HG02798 (cell line): ENCODE measurements around the gene TIFAB.

ENCODE experiments used
- ATAC-seq: cut with Tn5 transposase; IDR thresholded peaks from one replicate; pipeline ENCODE4 v1.9.1; 2021; ENCODE audit warnings: mild to moderate bottlenecking; ENCODE audit not compliant: unreplicated experiment, poor library complexity

The TIFAB gene

GRCh38 chr5:135460246-135461033 is 8.3 kb upstream of the TIFAB start:
- ATAC-seq, result no peak

- ATAC-seq, result no peak
Measured at GRCh38 chr5:135458921-135459331, 6.8 kb upstream of the TIFAB start.

GRCh38 chr5:135458356-135458755 is 6.2 kb upstream of the TIFAB start:
- ATAC-seq, result no peak

DNA sequence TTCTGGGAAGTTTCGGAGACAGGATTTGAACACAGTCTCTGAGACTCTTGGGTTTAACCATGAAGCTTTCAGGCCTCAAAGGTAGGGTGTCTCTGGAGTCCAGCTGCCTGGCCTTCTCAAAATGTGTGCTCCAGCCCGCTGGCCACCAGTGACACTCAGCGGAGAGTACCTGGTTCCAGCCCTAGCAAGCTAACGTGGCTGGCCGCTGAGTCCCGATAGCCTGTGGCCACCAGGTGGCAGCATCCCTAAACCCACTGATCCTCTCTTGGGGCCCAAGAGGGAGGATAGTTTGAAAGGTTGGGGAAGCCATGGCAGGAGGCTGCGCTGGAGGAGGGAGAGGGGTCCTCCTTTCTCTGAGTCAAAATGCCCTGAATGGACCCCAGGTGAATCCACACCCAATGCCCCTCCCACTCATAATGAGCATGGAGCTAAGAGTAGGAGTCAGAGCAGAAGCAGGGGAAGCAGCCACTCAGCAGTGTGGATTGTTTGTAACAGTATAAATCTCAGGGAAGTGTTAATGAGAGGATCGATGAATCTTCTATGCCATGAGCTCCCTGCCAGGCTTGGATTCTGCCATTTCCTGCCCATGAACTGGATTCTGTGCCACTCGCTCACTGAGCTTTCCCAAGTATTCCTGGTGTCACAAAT is 5.4 kb upstream of the TIFAB start:
- ATAC-seq, result peak; percentile 66

- ATAC-seq, result peak; percentile 77
Measured at GRCh38 chr5:135456238-135457099, 4.3 kb upstream of the TIFAB start.

- ATAC-seq, result peak; percentile 2
Measured at GRCh38 chr5:135455876-135456237, 3.7 kb upstream of the TIFAB start.

- ATAC-seq, result no peak
Measured at GRCh38 chr5:135454946-135455345, 2.8 kb upstream of the TIFAB start.

GRCh38 chr5:135453613-135454012 is 1.5 kb upstream of the TIFAB start:
- ATAC-seq, result no peak

GRCh38 chr5:135451581-135452320 is 400 bp downstream of the TIFAB start:
- ATAC-seq, result no peak

GRCh38 chr5:135450952-135451351 is 1.2 kb downstream of the TIFAB start:
- no peak for ATAC-seq

DNA sequence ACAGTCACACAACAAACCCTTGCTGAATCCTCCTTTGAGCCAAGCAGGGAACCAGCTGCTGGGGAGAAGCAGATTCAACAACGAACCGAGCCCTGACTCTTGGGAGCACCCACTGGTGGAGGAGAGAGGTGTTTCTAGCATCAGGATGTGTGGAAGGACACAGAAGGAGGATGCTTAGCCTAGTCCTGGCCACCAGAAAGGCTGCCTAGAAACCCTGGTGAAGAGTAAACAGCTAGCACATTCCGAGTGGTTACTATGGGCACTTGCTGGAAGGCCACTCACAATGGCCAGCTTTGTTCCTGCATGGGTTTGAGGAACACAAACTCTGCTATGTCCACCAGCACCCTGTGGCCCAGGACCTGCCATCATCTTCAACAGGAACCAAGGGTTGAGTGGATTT is 1.8 kb downstream of the TIFAB start:
- no peak for ATAC-seq

- ATAC-seq, result no peak
Measured at GRCh38 chr5:135449644-135450043, 2.5 kb downstream of the TIFAB start.

DNA sequence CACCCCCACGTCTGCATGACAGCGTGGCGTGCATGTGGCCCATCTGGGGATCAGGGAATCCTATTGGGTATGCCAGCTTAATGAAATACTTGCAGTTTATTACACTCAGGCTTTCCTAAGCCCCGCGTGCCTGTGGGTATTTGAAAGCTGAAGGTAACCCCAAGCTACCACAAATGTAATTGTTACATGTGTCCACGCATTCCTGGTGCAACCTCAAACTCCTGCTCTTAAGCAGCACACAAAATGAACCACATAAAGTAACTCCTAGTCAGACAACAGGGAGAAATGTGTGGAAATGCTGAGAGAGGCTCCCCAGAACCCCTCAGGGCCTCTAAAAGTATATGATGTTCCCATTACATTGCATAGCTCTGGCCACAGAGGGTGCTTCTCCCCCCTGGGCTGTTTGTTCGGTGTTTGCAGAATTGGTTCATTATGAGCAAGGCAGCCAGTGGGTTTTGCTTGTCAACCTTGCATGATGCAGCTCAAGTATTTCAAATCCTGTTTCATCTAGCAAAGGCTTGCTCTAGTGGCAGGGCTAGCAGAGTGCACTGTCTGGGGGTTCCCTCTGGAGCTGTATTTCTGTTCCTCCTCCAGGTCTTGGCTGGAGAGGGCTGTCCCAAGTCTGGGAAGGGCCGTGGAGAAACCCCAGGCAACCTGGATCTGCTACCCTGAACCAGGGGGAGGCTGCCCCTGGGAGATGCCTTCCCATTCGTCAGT is 3.2 kb downstream of the TIFAB start:
- ATAC-seq, result no peak

DNA sequence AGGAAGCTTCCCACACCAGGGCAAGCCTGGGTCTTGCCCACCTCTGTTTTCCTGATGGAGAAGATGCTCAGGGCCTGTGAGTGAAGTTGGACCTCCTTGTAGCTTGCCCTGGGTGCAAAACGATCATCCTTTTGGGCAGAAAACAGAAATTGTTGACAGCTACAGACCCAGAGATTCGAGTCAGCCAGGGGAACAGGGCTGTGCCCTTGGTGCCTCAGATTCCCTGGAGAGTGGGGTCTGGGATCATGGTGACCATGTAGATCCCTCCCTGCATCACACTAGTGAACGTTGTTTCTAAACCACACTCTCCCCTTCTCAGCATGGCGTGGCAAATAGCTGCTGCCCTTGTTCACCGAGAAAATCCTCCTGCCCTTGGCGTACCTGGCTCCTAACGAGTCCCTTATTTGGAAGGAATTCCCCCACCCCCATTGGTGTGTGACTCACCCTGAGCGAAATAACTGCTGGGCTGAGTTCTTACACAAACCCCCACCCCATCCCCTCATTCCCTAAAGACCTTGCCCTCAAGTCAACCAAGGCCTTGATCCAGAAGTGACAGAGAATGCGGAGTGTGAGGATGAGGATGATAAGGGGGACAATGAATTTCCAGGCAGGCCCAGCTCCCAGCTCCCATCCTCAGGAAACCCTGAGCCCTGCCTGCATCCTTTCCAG is 3.9 kb downstream of the TIFAB start:
- ATAC-seq, result no peak

DNA sequence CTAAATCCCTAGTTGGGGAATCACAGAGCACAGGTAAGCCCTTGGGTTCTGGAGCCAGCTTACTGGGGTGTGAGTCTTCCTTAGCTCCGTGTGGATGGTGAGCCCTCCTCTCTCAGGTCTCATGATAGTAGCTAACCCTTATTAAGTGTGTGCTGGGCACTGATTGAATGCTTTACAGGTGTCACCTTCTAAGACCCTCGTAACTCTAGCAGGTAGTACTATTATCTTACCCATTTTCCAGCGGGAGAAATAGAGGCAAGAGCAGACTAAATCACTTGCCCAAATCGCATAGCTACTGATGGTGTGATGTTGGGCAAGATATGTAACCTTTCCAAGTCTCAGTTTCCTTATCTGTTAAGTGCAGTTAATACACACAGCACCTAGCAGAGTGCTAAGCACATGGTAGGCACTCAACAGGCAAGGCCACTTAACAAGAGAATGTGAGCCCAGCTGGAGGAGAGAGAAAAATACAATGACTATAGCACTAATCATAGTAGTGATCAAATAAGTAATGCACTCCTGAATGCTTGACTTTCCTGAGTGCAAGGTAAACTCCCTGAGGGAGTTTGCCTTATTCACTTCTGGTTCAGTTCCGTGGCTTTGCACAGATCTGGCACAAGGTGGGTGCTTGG is 4.7 kb downstream of the TIFAB start, which contains the start of gene DCANP1:
Gene DCANP1 (minus strand): TSS at position 51 of the 632 bp plus-strand sequence. CDS start 240 bp downstream, outside the sequence.
- no peak for ATAC-seq

DNA sequence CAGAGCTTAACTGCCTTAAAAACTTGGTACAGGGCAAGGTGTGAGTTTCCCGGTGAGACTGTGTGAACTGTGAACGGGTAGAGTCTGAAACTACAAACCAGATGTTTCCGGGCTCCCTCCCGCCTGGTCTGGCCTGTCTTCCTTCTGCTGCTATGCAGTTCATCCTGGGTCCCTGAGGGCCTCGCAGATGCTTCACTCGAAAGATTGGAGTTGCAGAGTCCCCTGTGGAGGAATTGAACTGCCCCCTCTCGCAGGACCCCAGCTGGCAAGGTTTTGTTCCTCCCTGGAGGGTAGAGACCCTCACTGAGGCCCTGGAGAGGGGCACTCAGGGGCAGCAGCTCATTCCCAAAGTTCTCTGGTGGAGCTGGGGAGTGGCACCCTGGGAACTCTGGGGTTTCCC is 5.5 kb downstream of the TIFAB start:
- ATAC-seq, result no peak

DNA sequence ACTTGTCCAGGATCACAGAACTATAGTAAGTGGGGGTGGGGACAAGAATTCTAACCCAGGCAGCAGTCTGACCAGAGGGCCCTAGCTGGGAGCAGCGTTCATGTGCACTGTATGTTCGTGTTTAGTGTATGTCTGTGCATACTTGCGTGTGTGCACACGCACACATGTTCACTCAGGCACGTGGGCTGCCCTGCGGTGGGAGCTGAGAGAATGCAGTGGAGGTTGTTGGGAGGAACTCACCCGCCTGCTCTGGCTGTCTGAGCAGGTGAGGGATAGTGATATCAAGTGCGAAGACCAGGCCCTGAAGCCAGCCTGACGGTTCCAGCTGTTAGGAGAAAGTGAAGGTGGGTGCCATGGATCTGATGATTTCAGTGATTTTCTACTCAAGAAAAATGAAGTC is 5.9 kb downstream of the TIFAB start:
- ATAC-seq, result no peak

- no peak for ATAC-seq
Measured at GRCh38 chr5:135445306-135445985, 6.7 kb downstream of the TIFAB start.
